HG03103 (cell line): Measurements from ENCODE around the gene BRME1.
"Not testable (repeated sequence)": the region's sequence is repeated elsewhere in the genome, so short reads cannot be mapped to it uniquely, and the experiment has no call there.

Source experiments
- ATAC-seq: cut with Tn5 transposase; IDR thresholded peaks from one replicate; pipeline ENCODE4 v1.9.1; 2021; ENCODE audit warnings: low read depth; ENCODE audit not compliant: unreplicated experiment

BRME1 gene

DNA sequence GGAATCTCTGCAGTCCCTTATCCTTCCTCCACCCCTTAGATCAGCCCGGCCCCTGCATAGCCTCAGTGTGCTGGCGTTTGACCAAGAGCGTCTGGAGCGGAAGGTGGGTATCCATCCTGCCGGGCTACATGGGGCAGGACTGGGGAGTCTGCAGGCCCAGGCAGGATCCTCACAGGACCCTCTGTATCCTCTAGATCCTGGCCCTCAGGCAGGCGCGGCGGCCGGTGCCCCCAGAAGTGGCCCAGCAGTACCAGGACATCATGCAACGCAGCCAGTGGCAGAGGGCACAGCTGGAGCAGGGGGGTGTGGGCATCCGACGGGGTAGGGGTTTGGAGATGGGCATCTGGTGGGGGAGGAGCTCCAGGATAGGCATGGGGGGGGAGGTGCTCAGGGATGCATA, 23.4 kb upstream of the BRME1 start:
- ATAC-seq, result no peak

- no peak for ATAC-seq
These were observed 20.8 kb upstream of the BRME1 start for GRCh38 chr19:13926715-13927114.

DNA sequence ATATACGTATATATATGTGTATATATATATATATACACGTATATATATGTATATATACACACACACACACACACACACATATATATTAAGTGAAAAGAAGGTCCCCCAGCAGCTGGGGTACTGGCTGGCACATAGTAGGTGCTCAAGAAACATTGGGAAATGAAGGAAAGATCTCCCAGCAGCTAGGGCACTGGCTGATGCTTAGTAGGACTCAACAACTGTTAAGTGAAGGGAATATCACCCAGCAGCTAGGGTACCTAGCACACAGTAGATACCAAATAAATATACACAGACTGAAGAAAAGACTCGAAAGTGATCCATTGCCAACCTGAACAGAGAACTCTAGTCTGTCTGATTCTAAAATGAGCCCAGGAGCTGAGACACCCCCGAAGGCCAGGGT, 20.1 kb upstream of the BRME1 start:
- no peak for ATAC-seq

- ATAC-seq, result no peak
These were observed 17.5 kb upstream of the BRME1 start for GRCh38 chr19:13923194-13923987.

DNA sequence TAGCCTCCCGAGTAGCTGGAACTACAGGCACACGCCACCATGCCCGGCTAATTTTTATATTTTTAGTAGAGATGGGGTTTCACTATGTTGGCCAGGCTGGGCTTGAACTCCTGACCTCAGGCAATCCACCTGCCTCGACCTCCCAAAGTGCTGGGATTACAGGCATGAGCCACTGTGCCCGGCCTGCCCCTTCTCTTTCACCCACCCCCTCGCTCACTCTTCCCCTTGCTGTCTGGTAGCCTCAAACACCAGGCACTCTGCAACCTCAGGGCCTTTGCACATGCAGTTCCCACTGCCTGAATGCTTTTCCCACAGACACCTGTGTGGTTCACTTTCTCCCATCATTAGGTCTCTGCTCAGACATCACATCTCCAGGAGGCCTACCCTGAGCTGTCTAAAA, 16.2 kb upstream of the BRME1 start:
- ATAC-seq, result not testable (repeated sequence)

DNA sequence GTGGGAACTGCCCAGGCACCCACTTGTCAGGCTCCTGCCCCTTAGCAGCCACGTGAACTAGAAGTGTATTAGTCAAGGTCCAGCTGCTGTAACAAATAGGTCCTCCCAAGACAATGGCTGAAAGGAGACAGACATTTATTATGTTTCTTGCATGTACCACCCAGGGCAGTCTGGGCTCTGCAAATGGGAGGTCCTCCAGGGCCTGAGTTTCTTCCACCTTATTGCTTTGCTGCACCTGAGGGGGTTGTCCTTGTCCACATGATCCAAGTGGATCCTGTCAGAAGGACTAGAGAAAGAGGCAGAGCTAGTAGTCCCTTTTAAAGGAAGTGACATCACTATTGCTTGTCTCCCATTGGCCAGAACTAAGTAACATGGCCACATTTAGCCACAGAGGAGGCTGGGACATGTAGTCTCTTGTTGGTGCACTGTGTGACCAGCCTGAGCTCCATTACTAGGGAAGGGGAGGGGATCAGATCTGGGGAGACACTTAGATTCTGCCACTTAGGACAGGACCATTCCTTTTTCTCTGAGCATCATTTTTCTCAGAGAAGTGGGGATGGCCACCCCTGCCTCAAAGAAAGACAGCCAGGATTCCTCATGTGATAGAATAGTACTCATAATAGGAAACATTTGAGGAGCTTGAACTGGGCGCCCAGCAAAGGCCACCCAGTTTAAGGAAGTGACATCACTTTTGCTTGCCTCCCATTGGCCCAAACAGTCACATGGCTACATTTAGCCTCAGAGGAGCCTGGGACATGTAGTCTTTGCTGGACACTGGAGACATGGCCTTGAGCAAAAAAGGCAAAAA, 15.2 kb upstream of the BRME1 start:
- no peak for ATAC-seq

GRCh38 chr19:13920524-13920923, 14.6 kb upstream of the BRME1 start:
- no peak for ATAC-seq

DNA sequence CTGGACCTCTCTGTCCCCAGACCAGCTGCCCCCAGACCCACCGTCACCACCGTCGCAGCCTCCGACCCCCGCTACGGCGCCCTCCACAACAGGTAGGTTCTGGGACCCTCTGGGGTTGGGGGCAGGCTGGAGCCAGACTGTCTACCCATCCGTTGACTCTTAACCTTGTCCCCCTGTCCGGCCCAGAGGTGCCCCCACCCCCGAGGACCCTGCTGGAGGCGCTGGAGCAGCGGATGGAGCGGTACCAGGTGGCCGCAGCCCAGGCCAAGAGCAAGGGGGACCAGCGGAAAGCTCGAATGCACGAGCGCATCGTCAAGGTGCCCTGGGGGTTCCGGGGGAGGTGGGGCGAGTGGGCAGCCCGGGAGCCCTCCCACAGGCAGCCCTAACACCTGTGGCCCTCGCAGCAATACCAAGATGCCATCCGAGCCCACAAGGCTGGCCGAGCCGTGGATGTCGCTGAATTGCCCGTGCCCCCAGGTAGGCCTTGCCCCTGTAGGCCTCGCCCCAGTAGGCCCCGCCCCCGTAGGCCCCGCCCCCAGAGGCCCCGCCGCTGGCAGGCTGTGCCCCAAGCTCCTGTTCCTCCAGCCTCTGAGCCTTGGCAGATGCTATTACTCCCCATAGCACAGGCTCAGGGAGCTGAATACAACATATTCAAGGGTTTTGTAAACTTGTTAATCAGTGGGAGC, 13.0 kb upstream of the BRME1 start:
- ATAC-seq, result no peak

GRCh38 chr19:13917888-13918406, 12.0 kb upstream of the BRME1 start:
- ATAC-seq, result no peak

DNA sequence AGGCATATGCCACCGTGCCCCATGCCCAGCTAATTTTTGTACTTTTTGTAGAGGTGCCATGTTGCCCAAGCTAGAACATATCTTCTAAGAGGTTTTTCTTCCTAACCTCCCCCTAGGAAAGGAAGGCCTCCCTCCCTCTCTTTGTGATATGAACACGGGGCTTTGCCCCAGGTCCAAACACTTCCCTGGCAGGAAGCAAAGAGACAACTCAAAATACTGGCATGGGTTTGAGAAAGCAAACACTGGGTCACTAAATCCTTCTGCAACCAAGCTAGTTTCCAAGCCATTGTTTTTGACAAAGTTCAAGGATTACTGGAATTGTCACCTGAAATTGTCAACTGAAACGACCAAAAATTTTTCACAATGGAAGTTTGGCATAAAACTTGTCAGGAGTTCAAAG, 8.9 kb upstream of the BRME1 start:
- ATAC-seq, result no peak

GRCh38 chr19:13913352-13913751, 7.4 kb upstream of the BRME1 start:
- no peak for ATAC-seq

DNA sequence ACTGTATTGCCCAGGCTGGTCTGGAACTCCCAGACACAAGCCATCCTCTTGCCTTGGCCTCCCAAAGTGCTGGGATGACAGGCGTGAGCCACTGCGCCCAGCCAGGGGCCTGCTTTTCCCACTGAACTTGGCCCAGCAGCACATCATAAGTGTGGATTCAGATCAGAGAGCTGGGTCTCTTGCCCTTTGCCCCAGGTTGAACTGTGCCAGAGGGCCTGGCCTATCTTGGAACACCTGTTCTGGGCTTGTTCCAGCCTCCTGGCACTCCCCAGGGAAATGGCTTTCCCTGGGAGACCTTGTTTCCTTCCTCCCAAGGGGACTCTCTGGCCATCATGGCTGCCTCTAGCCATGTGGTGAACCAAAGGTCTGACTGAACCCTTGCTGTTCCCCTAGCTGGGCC, 3.5 kb upstream of the BRME1 start:
- ATAC-seq, result no peak

GRCh38 chr19:13908674-13909073, 2.8 kb upstream of the BRME1 start:
- no peak for ATAC-seq

DNA sequence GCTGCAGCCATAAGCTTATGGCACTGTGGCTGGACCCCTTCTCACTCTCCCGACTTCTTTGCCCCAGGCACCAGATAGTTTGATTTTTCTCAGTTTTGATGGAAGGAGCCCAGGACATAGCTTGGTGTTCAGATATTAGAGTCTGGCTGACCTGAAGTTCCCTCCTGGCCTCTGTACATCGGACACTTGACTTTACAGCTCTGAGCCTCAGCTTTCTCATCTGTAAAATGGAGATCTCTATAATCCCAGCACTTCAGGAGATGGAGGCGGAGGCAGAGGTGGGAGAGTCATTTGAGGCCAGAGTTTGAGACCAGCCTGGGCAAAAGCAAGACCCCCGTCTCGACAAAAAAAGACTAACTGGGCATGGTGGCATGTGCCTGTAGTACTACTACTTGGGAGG, 993 bp upstream of the BRME1 start:
- no peak for ATAC-seq

GRCh38 chr19:13906521-13906904, 596 bp upstream of the BRME1 start:
- ATAC-seq, result no peak

- no peak for ATAC-seq
These were observed 2.8 kb downstream of the BRME1 start for GRCh38 chr19:13902993-13903555.

GRCh38 chr19:13899912-13900584, 5.9 kb downstream of the BRME1 start:
- no peak for ATAC-seq

- ATAC-seq, result no peak
These were observed 6.5 kb downstream of the BRME1 start for GRCh38 chr19:13899393-13899792.

GRCh38 chr19:13896227-13896626, 9.7 kb downstream of the BRME1 start:
- no peak for ATAC-seq

GRCh38 chr19:13894552-13894951, 11.4 kb downstream of the BRME1 start:
- ATAC-seq, result no peak
